Activated naive CD8-positive, alpha-beta T cell treated with anti-CD3 and anti-CD28 coated beads for 36 hours (primary cell): ENCODE data around the gene SMS. TPM values are rescaled to one million over a fixed set of nuclear protein-coding genes. Genes with fewer than 3 reads are reported as not detected.
"Not testable (repeated sequence)": the region's sequence is repeated elsewhere in the genome, so short reads cannot be mapped to it uniquely, and the experiment has no call there.

Experiments
- DNase-seq: peaks from one replicate; pipeline ENCODE4 v3.0.0; 2021
- H3K27ac Mint-ChIP-seq: one replicate; pipeline ENCODE4 v1.8.0; 2022; ENCODE audit warnings: mild to moderate bottlenecking, moderate library complexity, mixed read lengths
- H3K27me3 Mint-ChIP-seq: one replicate; pipeline ENCODE4 v1.8.0; 2022; ENCODE audit warnings: mild to moderate bottlenecking, mixed read lengths
- H3K36me3 Mint-ChIP-seq: one replicate; pipeline ENCODE4 v1.8.0; 2021; ENCODE audit warnings: mild to moderate bottlenecking, mixed read lengths
- H3K4me1 Mint-ChIP-seq: one replicate; pipeline ENCODE4 v1.8.0; 2021; ENCODE audit warnings: mixed read lengths
- H3K4me3 Mint-ChIP-seq: one replicate; pipeline ENCODE4 v1.8.0; 2022; ENCODE audit warnings: mild to moderate bottlenecking, moderate library complexity, mixed read lengths
- H3K9me3 Mint-ChIP-seq: one replicate; pipeline ENCODE4 v1.8.0; 2022; ENCODE audit warnings: mixed read lengths
- total RNA-seq, 2 experiments: library from RNA; stranded (reverse); gene quantifications; one replicate each; pipeline ENCODE4 v1.2.3, GENCODE V29; 2021

SMS gene
- total RNA-seq, 2 experiments from 2014 or later, result 202 to 206 TPM

- DNase-seq, result no peak
- Mint-ChIP-seq H3K4me1 (peaks cover 45% of the 10 kb centered on the region), H3K27me3 (no peaks in the 10 kb centered on the region), H3K27ac (peak overlapping the region; percentile 51), H3K36me3 (peaks cover 38% of the 10 kb centered on the region), H3K9me3 (no peaks in the 10 kb centered on the region), H3K4me3 (peak overlapping the region; percentile 88)
These were observed 3.1 kb downstream of the SMS start for GRCh38 chrX:21943460-21944135.

DNA sequence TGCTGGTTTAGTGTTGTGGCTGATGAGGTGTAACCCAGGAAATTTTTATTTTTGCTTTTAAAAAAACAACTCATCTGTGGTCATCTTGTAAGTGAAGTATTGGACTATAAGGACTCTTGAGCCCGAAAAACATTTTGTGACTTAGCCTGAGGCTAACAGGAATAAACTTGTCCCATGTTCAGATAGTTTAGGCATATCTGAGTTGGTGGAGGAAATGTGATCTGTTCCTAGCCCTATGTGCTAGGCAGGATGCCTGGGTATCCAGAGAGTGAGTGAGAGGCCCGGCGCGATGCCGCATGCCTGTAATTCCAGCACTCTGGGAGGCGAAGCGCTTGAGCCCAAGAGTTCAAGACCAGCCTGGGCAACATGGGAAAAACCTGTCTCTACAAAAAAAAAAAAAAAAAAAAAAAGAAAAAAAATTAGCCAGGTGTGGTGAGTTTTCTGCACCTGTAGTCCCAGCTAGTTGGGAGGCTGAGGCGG is 3.7 kb downstream of the SMS start:
- no peak overlapping the region for H3K4me3 Mint-ChIP-seq
- H3K4me1 Mint-ChIP-seq, result peaks cover 45% of the 10 kb centered on the region

GRCh38 chrX:21946925-21947641 is 6.6 kb downstream of the SMS start:
- H3K27ac Mint-ChIP-seq, result no peak overlapping the region
- H3K4me3 Mint-ChIP-seq, result peak overlapping the region; percentile 37
- no peaks in the 10 kb centered on the region for H3K9me3 Mint-ChIP-seq
- peaks cover 46% of the 10 kb centered on the region for H3K4me1 Mint-ChIP-seq
- peaks cover 43% of the 10 kb centered on the region for H3K36me3 Mint-ChIP-seq
- DNase-seq, result no peak
- no peaks in the 10 kb centered on the region for H3K27me3 Mint-ChIP-seq

More for the DNA sequence above, 3.7 kb downstream of the SMS start:
- no peak overlapping the region for H3K27ac Mint-ChIP-seq
- peaks cover 41% of the 10 kb centered on the region for H3K36me3 Mint-ChIP-seq
- no peaks in the 10 kb centered on the region for H3K9me3 Mint-ChIP-seq
- H3K27me3 Mint-ChIP-seq, result no peaks in the 10 kb centered on the region
- DNase-seq, result no peak

GRCh38 chrX:21947671-21948070 is 7.2 kb downstream of the SMS start:
- peaks cover 38% of the 10 kb centered on the region for H3K36me3 Mint-ChIP-seq
- no peak overlapping the region for H3K27ac Mint-ChIP-seq
- H3K4me3 Mint-ChIP-seq, result no peak overlapping the region
- peaks cover 42% of the 10 kb centered on the region for H3K4me1 Mint-ChIP-seq
- DNase-seq, result no peak
- no peaks in the 10 kb centered on the region for H3K9me3 Mint-ChIP-seq
- H3K27me3 Mint-ChIP-seq, result no peaks in the 10 kb centered on the region

- no peak for DNase-seq
- no peaks in the 10 kb centered on the region for H3K9me3 Mint-ChIP-seq
- peaks cover 28% of the 10 kb centered on the region for H3K36me3 Mint-ChIP-seq
- no peak overlapping the region for H3K27ac Mint-ChIP-seq
- no peak overlapping the region for H3K4me3 Mint-ChIP-seq
- peaks cover 32% of the 10 kb centered on the region for H3K4me1 Mint-ChIP-seq
- H3K27me3 Mint-ChIP-seq, result no peaks in the 10 kb centered on the region
These were observed 8.5 kb downstream of the SMS start for GRCh38 chrX:21948897-21949578.

DNA sequence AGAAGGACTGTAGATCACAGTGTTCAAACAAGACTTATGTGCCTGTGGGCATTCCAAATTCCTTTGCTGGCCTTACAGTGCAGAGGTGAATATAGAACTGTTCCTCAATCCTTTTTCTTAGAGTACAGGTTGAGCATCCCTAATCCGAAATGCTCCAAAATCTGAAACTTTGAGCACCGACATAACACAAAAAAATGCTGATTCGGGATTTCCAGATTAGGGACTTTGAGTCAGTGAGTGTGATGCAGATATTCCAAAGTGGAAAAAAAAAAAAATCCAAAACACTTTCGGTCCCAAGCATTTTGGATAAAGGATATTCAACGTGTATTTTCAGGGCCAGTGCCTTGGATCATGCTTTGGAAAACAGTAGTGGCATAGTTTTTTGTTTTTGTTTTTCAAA is 9.2 kb downstream of the SMS start:
- peaks cover 30% of the 10 kb centered on the region for H3K4me1 Mint-ChIP-seq
- peaks cover 26% of the 10 kb centered on the region for H3K36me3 Mint-ChIP-seq
- no peak overlapping the region for H3K27ac Mint-ChIP-seq
- no peak for DNase-seq
- no peaks in the 10 kb centered on the region for H3K27me3 Mint-ChIP-seq
- H3K9me3 Mint-ChIP-seq, result no peaks in the 10 kb centered on the region
- no peak overlapping the region for H3K4me3 Mint-ChIP-seq

GRCh38 chrX:21950557-21950956 is 10.0 kb downstream of the SMS start:
- H3K4me3 Mint-ChIP-seq, H3K27ac Mint-ChIP-seq, H3K27me3 Mint-ChIP-seq, DNase-seq, H3K9me3 Mint-ChIP-seq: not testable (repeated sequence)
- H3K4me1 Mint-ChIP-seq, result peaks cover 29% of the 10 kb centered on the region
- H3K36me3 Mint-ChIP-seq, result peaks cover 26% of the 10 kb centered on the region

- no peak overlapping the region for H3K27ac Mint-ChIP-seq
- H3K9me3 Mint-ChIP-seq, result no peaks in the 10 kb centered on the region
- H3K36me3 Mint-ChIP-seq, result peaks cover 27% of the 10 kb centered on the region
- H3K4me3 Mint-ChIP-seq, result no peak overlapping the region
- no peak for DNase-seq
- H3K27me3 Mint-ChIP-seq, result no peaks in the 10 kb centered on the region
- peaks cover 18% of the 10 kb centered on the region for H3K4me1 Mint-ChIP-seq
These were observed 12.1 kb downstream of the SMS start for GRCh38 chrX:21952624-21953023.

DNA sequence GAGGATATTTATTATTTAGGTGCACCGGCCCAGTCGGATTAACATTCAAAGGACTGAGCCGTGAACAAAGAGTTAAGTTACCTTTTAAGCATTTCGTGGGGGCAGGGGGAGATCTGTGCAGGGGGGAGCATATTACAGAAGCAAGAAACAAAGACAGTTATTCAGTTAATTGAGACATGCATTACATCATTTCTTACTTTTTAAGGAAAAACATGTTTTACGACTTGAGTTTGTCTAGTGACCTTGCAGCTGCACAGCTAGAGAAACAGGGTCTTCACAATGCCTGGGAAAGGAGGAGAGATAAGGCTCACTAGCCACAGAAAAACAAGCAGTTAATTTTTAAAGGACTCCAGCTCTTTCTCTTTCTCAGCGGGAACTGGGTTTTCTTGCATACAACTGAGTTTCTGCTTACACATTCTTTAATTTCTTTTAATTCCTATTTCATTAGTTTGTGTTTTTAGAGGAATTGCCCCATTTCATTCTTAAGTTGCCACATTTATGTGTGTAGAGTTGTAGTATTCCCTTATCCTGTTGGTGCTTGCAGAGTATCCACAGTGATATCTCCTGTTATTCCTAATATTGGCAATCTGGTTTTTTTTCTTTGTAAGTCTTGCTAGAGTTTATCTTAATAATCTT is 12.8 kb downstream of the SMS start:
- H3K4me3 Mint-ChIP-seq, H3K9me3 Mint-ChIP-seq, H3K27me3 Mint-ChIP-seq, DNase-seq, H3K27ac Mint-ChIP-seq: not testable (repeated sequence)
- Mint-ChIP-seq H3K4me1 (peaks cover 21% of the 10 kb centered on the region), H3K36me3 (peaks cover 20% of the 10 kb centered on the region)

DNA sequence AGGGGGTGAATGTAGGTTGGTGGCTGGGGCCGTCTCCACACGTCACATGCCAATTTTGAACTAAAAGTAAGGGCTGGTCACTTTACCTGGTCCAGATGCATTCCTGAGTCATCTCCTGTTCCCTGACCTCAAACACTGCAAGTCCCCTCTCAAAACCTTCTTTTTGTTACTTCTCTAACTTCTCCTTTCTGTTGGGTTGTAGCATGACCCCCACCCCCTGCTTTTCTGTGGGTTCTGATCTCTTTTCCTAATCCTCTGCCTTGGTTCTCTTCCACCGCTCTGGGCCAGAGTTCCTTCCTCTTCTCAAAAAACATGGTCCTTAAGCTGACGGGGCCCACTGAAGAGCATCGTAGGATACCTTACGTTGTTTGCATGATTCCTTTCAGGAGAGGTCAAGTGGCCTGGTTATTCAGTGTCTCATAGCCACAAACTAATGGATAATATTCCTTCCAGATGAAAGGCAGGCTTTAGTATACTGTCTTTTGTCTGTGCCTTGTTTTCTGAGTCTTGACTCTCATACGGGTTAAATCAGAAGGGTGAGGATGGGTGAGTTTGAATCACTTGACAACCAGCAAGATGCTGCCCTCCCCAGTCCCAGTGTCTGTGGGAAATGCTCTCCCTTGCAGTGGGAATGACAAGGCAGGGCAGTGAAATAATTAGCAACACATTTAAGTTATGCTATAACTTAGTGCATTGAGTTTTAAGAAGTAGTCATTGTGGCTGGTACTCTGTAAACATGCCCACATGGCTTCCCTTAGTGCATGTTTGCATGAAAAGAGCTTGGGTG is 15.1 kb downstream of the SMS start:
- Mint-ChIP-seq H3K4me1 (peaks cover 37% of the 10 kb centered on the region), H3K9me3 (no peaks in the 10 kb centered on the region), H3K36me3 (peaks cover 15% of the 10 kb centered on the region), H3K4me3 (no peak overlapping the region), H3K27ac (peak overlapping the region; percentile 54), H3K27me3 (no peaks in the 10 kb centered on the region)
- no peak for DNase-seq

GRCh38 chrX:21956783-21957182 is 16.3 kb downstream of the SMS start:
- H3K27ac Mint-ChIP-seq, result no peak overlapping the region
- no peak overlapping the region for H3K4me3 Mint-ChIP-seq
- H3K4me1 Mint-ChIP-seq, result peaks cover 40% of the 10 kb centered on the region
- H3K9me3 Mint-ChIP-seq, result no peaks in the 10 kb centered on the region
- no peak for DNase-seq
- no peaks in the 10 kb centered on the region for H3K27me3 Mint-ChIP-seq
- H3K36me3 Mint-ChIP-seq, result peaks cover 21% of the 10 kb centered on the region

GRCh38 chrX:21958187-21958586 is 17.7 kb downstream of the SMS start:
- Mint-ChIP-seq H3K4me3 (no peak overlapping the region), H3K4me1 (peaks cover 49% of the 10 kb centered on the region), H3K27me3 (no peaks in the 10 kb centered on the region), H3K9me3 (no peaks in the 10 kb centered on the region), H3K36me3 (peaks cover 18% of the 10 kb centered on the region), H3K27ac (no peak overlapping the region)
- no peak for DNase-seq

- H3K27ac Mint-ChIP-seq, result no peak overlapping the region
- no peak overlapping the region for H3K4me3 Mint-ChIP-seq
- H3K4me1 Mint-ChIP-seq, result peaks cover 49% of the 10 kb centered on the region
These were observed 18.4 kb downstream of the SMS start for GRCh38 chrX:21958916-21959315.

DNA sequence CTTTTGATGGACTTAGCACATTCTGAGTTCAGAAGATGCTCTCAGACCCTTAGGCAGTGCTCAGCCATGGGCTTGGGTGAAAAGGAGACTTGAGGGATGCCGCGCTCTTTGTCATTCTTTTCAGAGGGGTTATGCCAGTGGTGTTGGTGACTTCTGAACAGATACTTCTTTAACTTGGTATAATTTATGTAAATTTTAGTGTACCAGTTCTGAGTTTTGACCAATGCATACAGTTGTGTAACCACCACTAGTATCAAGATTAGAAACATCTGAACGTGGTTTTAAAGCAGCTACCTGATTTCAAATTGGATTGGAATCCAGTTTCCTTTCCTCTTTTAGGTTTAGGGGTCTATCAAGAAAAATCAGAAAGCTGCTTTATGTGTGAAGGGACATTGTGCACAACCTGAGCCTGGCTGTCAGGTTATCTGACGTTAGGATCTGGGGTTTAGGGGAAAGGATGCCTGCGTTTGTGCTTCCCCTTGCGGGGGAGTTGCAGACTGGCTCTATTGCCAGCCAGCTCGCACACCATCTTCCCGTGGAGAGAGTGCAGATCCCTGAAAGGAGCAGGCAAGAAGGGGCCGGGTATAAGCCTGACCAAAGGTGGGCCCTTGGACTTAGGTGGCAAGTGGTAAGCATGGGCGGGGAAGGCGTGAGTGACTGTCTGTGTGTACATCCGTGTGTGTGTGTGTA is 19.0 kb downstream of the SMS start:
- Mint-ChIP-seq H3K4me1 (peaks cover 49% of the 10 kb centered on the region), H3K36me3 (peaks cover 19% of the 10 kb centered on the region), H3K27ac (no peak overlapping the region), H3K27me3 (no peaks in the 10 kb centered on the region), H3K9me3 (no peaks in the 10 kb centered on the region), H3K4me3 (no peak overlapping the region)
- DNase-seq, result no peak

More at GRCh38 chrX:21958916-21959315, 18.4 kb downstream of the SMS start:
- DNase-seq, result no peak
- Mint-ChIP-seq H3K9me3 (no peaks in the 10 kb centered on the region), H3K27me3 (no peaks in the 10 kb centered on the region), H3K36me3 (peaks cover 18% of the 10 kb centered on the region)
